Measurements from ENCODE around the gene CAPZA2.
"Not testable (repeated sequence)": the region's sequence is repeated elsewhere in the genome, so short reads cannot be mapped to it uniquely, and the experiment has no call there.

CAPZA2 gene

GRCh38 chr7:116971153-116971552, 108.8 kb downstream of the CAPZA2 start:
- not testable (repeated sequence) for DNase-seq; H3K9me3 ChIP-seq (ENCODE audit: control insufficient read depth, low read length); H3K27me3 ChIP-seq (replicated peaks; ENCODE audit: control insufficient read depth, insufficient read depth, low read length, poor library complexity, severe bottlenecking); H3K36me3 ChIP-seq (ENCODE audit: control insufficient read depth, insufficient read depth, low read length); H3K4me3 ChIP-seq (ENCODE audit: insufficient read depth, low read depth, low read length, poor library complexity, severe bottlenecking); H3K27ac ChIP-seq (ENCODE audit: insufficient read depth, low read length, poor library complexity, severe bottlenecking); H3K4me1 ChIP-seq (ENCODE audit: control insufficient read depth, insufficient read depth, low read length, poor library complexity, severe bottlenecking)
